CD8-positive, alpha-beta memory T cell (primary cell): ENCODE data around the gene TMEM91. TPM values are rescaled to one million over a fixed set of nuclear protein-coding genes. Genes with fewer than 3 reads are reported as not detected.
"Not testable (repeated sequence)": the region's sequence is repeated elsewhere in the genome, so short reads cannot be mapped to it uniquely, and the experiment has no call there.

Source experiments
- CTCF ChIA-PET: fragments of 350-600 bp; sonication (Branson Sonifier 250); formaldehyde crosslinking; loops from one replicate; lab custom pipeline; 2021; ENCODE audit warnings: antibody characterized with exemption; lab: Charles Lee
- POLR2A ChIA-PET: fragments of 350-600 bp; sonication (Branson Sonifier 250); formaldehyde crosslinking; loops from one replicate; lab custom pipeline; 2021; ENCODE audit warnings: antibody characterized with exemption; lab: Charles Lee
- DNase-seq, 5 donors: peaks; one replicate each; pipeline versions ENCODE4 v3.0.0 to v3.0.0-alpha.2; 2020 to 2022; ENCODE audit warnings: mixed read lengths in 1 of 5
- H3K27ac ChIP-seq: one replicate; pipeline ENCODE4 v1.7.0; 2013; ENCODE audit warnings: low read depth, mild to moderate bottlenecking, low read length, moderate library complexity
- H3K27me3 ChIP-seq: 2 replicates; pipeline ENCODE4 v1.7.0; 2013; ENCODE audit warnings: low read length, mild to moderate bottlenecking; ENCODE audit not compliant: insufficient read depth, poor library complexity, severe bottlenecking
- H3K36me3 ChIP-seq: 2 replicates; pipeline ENCODE4 v1.7.0; 2013; ENCODE audit warnings: mild to moderate bottlenecking, low read length, moderate library complexity; ENCODE audit not compliant: insufficient read depth
- H3K4me1 ChIP-seq: 2 replicates; pipeline ENCODE4 v1.7.0; 2013; ENCODE audit warnings: mild to moderate bottlenecking, low read length, moderate library complexity; ENCODE audit not compliant: insufficient read depth
- H3K4me3 ChIP-seq: 2 replicates; pipeline ENCODE4 v1.7.0; 2013; ENCODE audit warnings: mild to moderate bottlenecking, low read length
- H3K9me3 ChIP-seq: 2 replicates; pipeline ENCODE4 v1.7.0; 2013; ENCODE audit warnings: mild to moderate bottlenecking, low read length
- H3K27ac Mint-ChIP-seq, 8 donors: one replicate each; pipeline ENCODE4 v1.8.0; 2020 to 2021; ENCODE audit warnings: mixed read lengths in 8 of 8, mild to moderate bottlenecking in 6 of 8, inconsistent platforms in 3 of 8, moderate library complexity in 3 of 8
- H3K27me3 Mint-ChIP-seq, 2 donors: one replicate each; pipeline ENCODE4 v1.8.0; 2020 to 2021; ENCODE audit warnings: mixed read lengths in 2 of 2, mild to moderate bottlenecking in 1 of 2, moderate library complexity in 1 of 2
- H3K36me3 Mint-ChIP-seq, 3 donors: one replicate each; pipeline ENCODE4 v1.8.0; 2020 to 2021; ENCODE audit warnings: mixed read lengths in 3 of 3, inconsistent platforms in 1 of 3, mild to moderate bottlenecking in 1 of 3
- H3K4me1 Mint-ChIP-seq, 3 donors: one replicate each; pipeline ENCODE4 v1.8.0; 2020 to 2021; ENCODE audit warnings: mixed read lengths in 3 of 3, inconsistent platforms in 1 of 3, mild to moderate bottlenecking in 1 of 3
- H3K4me3 Mint-ChIP-seq, 7 donors: one replicate each; pipeline ENCODE4 v1.8.0; 2020 to 2021; ENCODE audit warnings: mixed read lengths in 7 of 7, mild to moderate bottlenecking in 6 of 7, moderate library complexity in 4 of 7, inconsistent platforms in 2 of 7
- H3K9me3 Mint-ChIP-seq, 5 donors: one replicate each; pipeline ENCODE4 v1.8.0; 2020 to 2022; ENCODE audit warnings: mixed read lengths in 5 of 5, mild to moderate bottlenecking in 3 of 5, moderate library complexity in 2 of 5, inconsistent platforms in 1 of 5
- polyA plus RNA-seq: library from polyadenylated mRNA; unstranded; fragments of 300-500 nt; fragmentation: Illumina TruSeq; gene quantifications from one replicate; pipeline ENCODE4 v1.2.3, GENCODE V29; 2021
- total RNA-seq, 2 experiments: library from RNA; stranded (reverse); gene quantifications; one replicate each; pipeline ENCODE4 v1.2.3, GENCODE V29; 2021

Gene TMEM91
- total and polyA plus RNA-seq, 3 experiments from 2014 or later, result 2.6 to 3.8 (median 3.7) TPM

DNA sequence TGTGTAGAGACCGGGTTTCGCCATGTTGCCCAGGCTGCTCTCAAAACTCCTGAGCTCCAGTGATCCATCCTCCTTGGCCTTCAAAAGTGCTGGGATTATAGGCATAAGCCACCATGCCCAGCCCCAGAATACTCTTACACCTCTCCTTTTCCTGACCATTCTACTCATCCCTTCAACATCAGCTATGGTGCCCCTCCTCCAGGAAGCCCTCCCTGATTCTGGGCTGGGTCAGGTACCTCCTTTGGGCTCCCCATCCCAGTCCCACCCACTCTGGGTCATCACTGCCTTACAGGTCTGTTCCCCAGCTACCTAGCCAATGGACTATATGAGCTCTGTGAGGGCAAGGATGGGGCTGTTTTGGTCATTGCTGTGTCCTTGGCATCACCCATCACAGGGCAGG lies 32.2 kb upstream of the TMEM91 start:
- Mint-ChIP-seq H3K36me3 (peaks cover 21 to 79% (median 24%) of the 10 kb centered on the region in 3 donors), H3K4me1 (peaks cover 48 to 70% (median 60%) of the 10 kb centered on the region in 3 donors), H3K27me3 (no peaks in the 10 kb centered on the region), H3K9me3 (no peaks in the 10 kb centered on the region), H3K27ac (peak overlapping the region in 6 of 8 donors; percentile 29 to 100 (median 80)), H3K4me3 (peak overlapping the region in 4 of 7 donors; percentile 38 to 59 (median 52))
- CTCF ChIA-PET, result no interaction called here
- peaks cover 60% of the 10 kb centered on the region for H3K36me3 ChIP-seq
- no peaks in the 10 kb centered on the region for H3K27me3 ChIP-seq
- H3K9me3 ChIP-seq, result no peaks in the 10 kb centered on the region
- POLR2A ChIA-PET, result interaction anchor here (0.7 to 0.8 kb wide), 2 partner anchors 9 to 15 kb away, joined by 3 to 9 read pairs; no protein-coding TSS in a partner anchor
- peaks cover 58% of the 10 kb centered on the region for H3K4me1 ChIP-seq
- no peak for DNase-seq
- no peak overlapping the region for H3K27ac ChIP-seq
- H3K4me3 ChIP-seq, result no peak overlapping the region

DNA sequence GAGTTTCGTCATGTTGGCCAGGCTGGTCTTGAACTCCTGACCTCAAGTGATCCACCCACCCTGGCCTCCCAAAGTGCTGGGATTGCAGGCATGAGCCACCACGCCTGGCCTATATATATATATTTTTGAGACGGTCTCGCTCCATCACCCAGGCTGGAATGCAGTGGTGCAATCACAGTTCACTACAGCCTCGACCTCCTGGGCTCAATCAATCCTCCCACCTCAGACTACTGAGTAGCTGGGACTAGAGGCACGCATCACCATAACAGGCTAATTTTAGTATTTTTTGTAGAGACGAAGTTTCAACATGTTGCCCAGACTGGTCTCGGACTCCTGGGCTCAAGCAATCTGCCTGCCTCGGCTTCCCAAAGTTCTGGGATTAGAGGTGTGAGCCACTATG lies 29.4 kb upstream of the TMEM91 start:
- peaks cover 17 to 77% (median 17%) of the 10 kb centered on the region in 3 donors for H3K36me3 Mint-ChIP-seq
- not testable (repeated sequence) for H3K27ac ChIP-seq, H3K4me3 ChIP-seq, DNase-seq, H3K9me3 ChIP-seq, H3K27me3 ChIP-seq, H3K9me3 Mint-ChIP-seq, H3K27me3 Mint-ChIP-seq
- Histone ChIP-seq H3K4me1 (peaks cover 73% of the 10 kb centered on the region), H3K36me3 (peaks cover 41% of the 10 kb centered on the region)
- ChIA-PET POLR2A (interaction anchor here (0.6 kb wide), 1 partner anchor 18 kb away, joined by 3 read pairs; no protein-coding TSS in a partner anchor), CTCF (interaction anchor here (1.2 to 2.8 kb wide), 5 partner anchors 10 to 143 kb away, joined by 3 to 11 read pairs (median 6); no protein-coding TSS in a partner anchor)
- H3K4me3 Mint-ChIP-seq, result peak overlapping the region in 3 of 7 donors; percentile 19 to 54 (median 34)
- peak overlapping the region in 4 of 8 donors; percentile 68 to 100 (median 85) for H3K27ac Mint-ChIP-seq
- peaks cover 49 to 73% (median 64%) of the 10 kb centered on the region in 3 donors for H3K4me1 Mint-ChIP-seq

DNA sequence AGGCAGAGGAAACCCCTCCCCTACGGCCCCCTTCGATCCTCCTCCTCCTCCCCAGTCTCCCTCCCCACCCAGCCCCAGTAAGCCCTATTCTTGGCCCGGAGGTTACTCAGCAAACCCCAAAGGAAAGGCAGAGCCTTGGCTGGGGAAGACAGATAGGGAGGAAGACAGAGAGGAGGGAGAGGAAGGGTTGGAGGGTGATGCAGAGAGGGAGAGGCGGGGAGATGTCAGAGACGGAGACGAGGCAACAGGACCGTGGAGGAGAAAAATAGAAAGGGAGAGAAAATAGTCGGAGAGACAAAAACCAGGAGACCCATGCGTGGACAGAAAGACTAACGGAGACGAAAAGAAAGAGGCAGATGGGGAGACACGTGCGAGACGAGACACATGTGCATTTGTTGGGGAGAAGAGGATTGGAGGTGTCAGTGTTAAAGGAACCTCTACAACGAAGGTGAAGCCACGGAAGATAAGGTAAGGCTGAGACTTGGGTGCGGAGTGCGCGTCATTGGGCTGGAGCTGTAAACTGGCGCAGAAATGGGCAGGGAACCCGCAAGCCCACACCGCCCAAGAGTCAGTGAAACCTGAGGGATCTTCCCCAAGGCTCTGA lies 25.5 kb upstream of the TMEM91 start:
- H3K27ac Mint-ChIP-seq, result peak overlapping the region; percentile 93 to 100 (median 99)
- H3K36me3 Mint-ChIP-seq, result peaks cover 8 to 56% (median 12%) of the 10 kb centered on the region in 3 donors
- peak overlapping the region; percentile 93 to 100 (median 100) for H3K4me3 Mint-ChIP-seq
- H3K9me3 ChIP-seq, result no peaks in the 10 kb centered on the region
- peaks cover 16% of the 10 kb centered on the region for H3K36me3 ChIP-seq
- DNase-seq, result no peak
- peaks cover 56% of the 10 kb centered on the region for H3K4me1 ChIP-seq
- no peaks in the 10 kb centered on the region for H3K27me3 ChIP-seq
- peak overlapping the region; percentile 95 for H3K27ac ChIP-seq
- H3K4me3 ChIP-seq, result peak overlapping the region; percentile 97
- peaks cover 0 to 4% (median 0%) of the 10 kb centered on the region in 5 donors for H3K9me3 Mint-ChIP-seq
- ChIA-PET POLR2A (interaction anchor here (0.6 to 9.4 kb wide), 10 partner anchors 9 to 1959 kb away, joined by 3 to 111 read pairs (median 12); partner anchors contain the start of genes B9D2, CCDC97 and HNRNPUL1), CTCF (interaction anchor here (0.9 to 5.6 kb wide), 12 partner anchors 10 to 147 kb away, joined by 3 to 63 read pairs (median 8); partner anchors contain the start of genes B9D2, DMAC2 and HNRNPUL1)
- peaks cover 0 to 12% of the 10 kb centered on the region in 2 donors for H3K27me3 Mint-ChIP-seq
- peaks cover 39 to 54% (median 54%) of the 10 kb centered on the region in 3 donors for H3K4me1 Mint-ChIP-seq

DNA sequence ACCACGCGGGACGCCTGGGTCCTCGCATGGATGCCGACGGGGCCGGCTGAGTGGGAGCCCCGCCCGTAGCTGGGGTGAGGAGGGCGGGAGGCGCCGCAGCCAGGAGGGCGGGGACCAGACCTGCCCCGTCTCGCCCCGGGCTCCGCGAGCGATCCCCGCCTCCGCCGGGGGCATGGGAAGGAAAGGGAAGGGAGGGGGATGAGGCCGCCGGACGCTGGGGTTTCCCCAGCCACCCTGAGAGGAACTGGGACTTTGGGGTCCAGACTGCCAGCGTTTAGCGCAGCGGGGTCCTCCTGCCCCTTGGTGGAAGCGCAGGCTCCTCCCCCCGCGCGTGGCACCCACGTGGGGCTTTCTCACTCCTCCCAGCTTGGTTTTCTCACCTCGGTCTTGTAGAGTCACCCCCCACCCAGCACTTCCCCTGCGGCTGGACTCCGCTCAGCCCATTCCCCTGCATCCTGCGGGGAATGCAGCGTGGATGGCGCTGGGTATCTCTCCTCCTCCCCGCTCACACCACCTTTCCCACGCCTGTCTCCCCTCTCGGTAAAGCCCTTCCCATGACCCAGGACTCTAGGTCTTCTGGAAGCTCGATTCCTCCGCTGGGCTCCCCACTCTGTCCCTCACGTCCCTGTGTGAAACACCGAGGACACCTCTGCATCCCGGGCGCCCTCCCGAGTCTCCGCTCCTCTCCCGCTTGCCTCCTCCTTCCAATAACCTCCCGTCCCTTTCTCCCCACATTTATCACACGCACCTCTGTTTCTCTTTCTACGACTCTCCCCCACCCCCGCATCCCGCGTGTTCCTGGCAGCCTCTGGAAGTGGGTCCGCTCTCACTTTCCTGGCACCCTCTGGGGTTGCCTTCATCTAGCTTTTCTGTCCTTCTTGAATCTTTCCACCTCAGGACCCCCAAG lies 24.7 kb upstream of the TMEM91 start:
- Mint-ChIP-seq H3K36me3 (peaks cover 8 to 49% (median 9%) of the 10 kb centered on the region in 3 donors), H3K4me1 (peaks cover 43 to 57% (median 56%) of the 10 kb centered on the region in 3 donors), H3K27ac (peak overlapping the region; percentile 93 to 100 (median 99)), H3K9me3 (peaks cover 0 to 4% (median 0%) of the 10 kb centered on the region in 5 donors), H3K4me3 (peak overlapping the region; percentile 93 to 100 (median 100)), H3K27me3 (peaks cover 0 to 12% of the 10 kb centered on the region in 2 donors)
- Histone ChIP-seq H3K27ac (peak overlapping the region; percentile 95), H3K4me3 (peak overlapping the region; percentile 97), H3K4me1 (peaks cover 57% of the 10 kb centered on the region), H3K36me3 (peaks cover 10% of the 10 kb centered on the region), H3K9me3 (no peaks in the 10 kb centered on the region), H3K27me3 (no peaks in the 10 kb centered on the region)
- peak; percentile 85 to 94 (median 90) for DNase-seq
- ChIA-PET POLR2A (interaction anchor here (0.6 to 9.4 kb wide), 11 partner anchors 9 to 1069 kb away, joined by 3 to 111 read pairs (median 6); partner anchors contain the start of genes B9D2, CCDC97 and HNRNPUL1), CTCF (interaction anchor here (0.6 to 5.6 kb wide), 18 partner anchors 9 to 147 kb away, joined by 3 to 63 read pairs (median 6); partner anchors contain the start of genes B9D2, DMAC2 and HNRNPUL1)

DNA sequence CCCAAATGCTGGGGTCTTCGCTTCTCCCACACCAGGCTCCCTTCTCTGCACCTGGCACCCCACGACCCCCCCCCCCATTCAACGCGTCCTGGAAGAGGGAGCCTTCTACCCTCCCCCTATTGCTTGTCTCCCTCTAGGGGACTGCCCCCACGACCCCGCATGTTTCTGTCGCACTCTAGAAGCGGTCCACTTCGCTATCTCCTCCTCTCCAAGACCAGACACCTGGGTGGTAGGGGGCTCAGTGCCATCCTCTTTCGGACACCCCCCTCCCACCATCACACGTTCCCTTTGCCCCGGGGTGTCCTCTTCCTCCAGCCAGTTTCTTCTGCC lies 24.1 kb upstream of the TMEM91 start:
- Histone ChIP-seq H3K9me3 (no peaks in the 10 kb centered on the region), H3K4me3 (peak overlapping the region; percentile 97), H3K27ac (peak overlapping the region; percentile 95), H3K27me3 (no peaks in the 10 kb centered on the region), H3K36me3 (peaks cover 7% of the 10 kb centered on the region), H3K4me1 (peaks cover 63% of the 10 kb centered on the region)
- POLR2A ChIA-PET, result interaction anchor here (0.9 to 9.4 kb wide), 9 partner anchors 8 to 689 kb away, joined by 3 to 111 read pairs (median 16); partner anchors contain the start of genes B9D2, CCDC97 and HNRNPUL1
- DNase-seq, result no peak
- CTCF ChIA-PET, result interaction anchor here (0.6 to 5.6 kb wide), 19 partner anchors 8 to 148 kb away, joined by 3 to 63 read pairs (median 5); partner anchors contain the start of genes B9D2, DMAC2 and HNRNPUL1
- H3K4me1 Mint-ChIP-seq, result peaks cover 48 to 62% (median 60%) of the 10 kb centered on the region in 3 donors
- peaks cover 8 to 45% (median 9%) of the 10 kb centered on the region in 3 donors for H3K36me3 Mint-ChIP-seq
- peaks cover 0 to 4% (median 0%) of the 10 kb centered on the region in 5 donors for H3K9me3 Mint-ChIP-seq
- peaks cover 0 to 12% of the 10 kb centered on the region in 2 donors for H3K27me3 Mint-ChIP-seq
- H3K27ac Mint-ChIP-seq, result peak overlapping the region; percentile 93 to 100 (median 99)
- H3K4me3 Mint-ChIP-seq, result peak overlapping the region; percentile 93 to 100 (median 100)

DNA sequence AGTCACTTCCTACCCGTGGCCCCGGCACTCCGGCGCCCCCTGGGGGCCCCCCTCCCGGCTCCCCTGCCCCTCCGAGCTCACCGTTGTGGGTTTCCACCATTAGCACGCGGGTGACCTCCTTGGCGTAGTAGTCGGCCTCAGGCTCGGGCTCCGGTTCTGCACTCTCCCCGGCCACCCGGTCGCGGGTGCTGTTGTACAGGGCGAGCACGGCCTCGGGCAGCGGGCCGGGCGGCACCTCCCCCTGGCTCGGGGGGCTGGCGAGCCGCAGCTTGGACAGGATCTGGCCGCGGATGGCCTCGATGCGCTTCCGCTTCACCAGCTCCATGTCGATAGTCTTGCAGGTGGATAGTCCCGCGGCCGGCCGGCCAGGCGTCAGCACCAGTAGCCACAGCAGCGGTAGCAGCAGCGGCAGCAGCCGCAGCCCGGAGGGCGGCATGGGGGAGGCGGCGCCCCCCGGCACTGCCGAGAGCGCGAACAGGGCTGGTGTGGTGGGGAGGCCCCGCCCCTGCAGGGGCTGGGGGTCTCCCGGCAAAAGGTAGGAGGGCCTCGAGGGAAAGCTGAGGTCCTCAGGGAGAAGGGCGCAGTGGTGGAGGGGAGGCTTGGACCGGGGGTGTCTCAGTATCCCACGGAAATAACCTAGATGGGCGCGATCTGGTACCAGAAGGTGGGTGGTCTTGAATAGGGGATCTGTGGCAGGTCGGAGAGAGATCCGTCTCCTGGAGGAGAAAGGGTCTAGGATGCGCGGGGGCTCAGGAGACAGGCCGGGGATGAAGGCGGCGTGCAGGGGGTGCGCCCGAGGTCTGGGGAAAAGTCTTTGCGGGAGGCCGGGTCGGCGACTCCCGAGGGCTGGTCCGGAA lies 23.5 kb upstream of the TMEM91 start:
- Mint-ChIP-seq H3K27me3 (peaks cover 0 to 12% of the 10 kb centered on the region in 2 donors), H3K36me3 (peaks cover 8 to 42% (median 9%) of the 10 kb centered on the region in 3 donors), H3K9me3 (peaks cover 0 to 4% (median 0%) of the 10 kb centered on the region in 5 donors), H3K27ac (peak overlapping the region; percentile 93 to 100 (median 99)), H3K4me3 (peak overlapping the region; percentile 93 to 100 (median 100)), H3K4me1 (peaks cover 51 to 67% (median 63%) of the 10 kb centered on the region in 3 donors)
- POLR2A ChIA-PET, result interaction anchor here (0.9 to 9.4 kb wide), 9 partner anchors 9 to 690 kb away, joined by 3 to 111 read pairs (median 16); partner anchors contain the start of genes B9D2, CCDC97 and HNRNPUL1
- peak; percentile 69 to 86 (median 78) for DNase-seq
- Histone ChIP-seq H3K4me1 (peaks cover 68% of the 10 kb centered on the region), H3K4me3 (peak overlapping the region; percentile 97), H3K27ac (peak overlapping the region; percentile 95), H3K27me3 (no peaks in the 10 kb centered on the region), H3K36me3 (peaks cover 4% of the 10 kb centered on the region), H3K9me3 (no peaks in the 10 kb centered on the region)
- CTCF ChIA-PET, result interaction anchor here (0.6 to 5.6 kb wide), 15 partner anchors 11 to 149 kb away, joined by 3 to 63 read pairs (median 7); partner anchors contain the start of genes B9D2, DMAC2 and HNRNPUL1
